ENCODE results near the gene CADM4. TPM values are rescaled to one million over a fixed set of nuclear protein-coding genes. Genes with fewer than 3 reads are reported as not detected.
"Not testable (repeated sequence)": the region's sequence is repeated elsewhere in the genome, so short reads cannot be mapped to it uniquely, and the experiment has no call there.

Gene CADM4
- polyA plus RNA-seq, 4 donors = 43.2 to 56.9 (median 54.9) TPM

GRCh38 chr19:43667126-43667875 is 27.7 kb upstream of the CADM4 start:
- DNase-seq (ENCODE audit: low read depth in 4 of 4, low spot score in 2 of 4) = no peak

- no peak for DNase-seq (ENCODE audit: low read depth in 4 of 4, low spot score in 2 of 4)
These were observed 24.4 kb upstream of the CADM4 start for GRCh38 chr19:43664018-43664417.

GRCh38 chr19:43662487-43662886 is 22.8 kb upstream of the CADM4 start:
- DNase-seq (ENCODE audit: low read depth in 4 of 4, low spot score in 2 of 4) = no peak

GRCh38 chr19:43660971-43661360 is 21.3 kb upstream of the CADM4 start:
- DNase-seq (ENCODE audit: low read depth in 4 of 4, low spot score in 2 of 4) = no peak

GRCh38 chr19:43660301-43660970 is 20.8 kb upstream of the CADM4 start:
- DNase-seq (ENCODE audit: low read depth in 4 of 4, low spot score in 2 of 4) = no peak

- no peak for DNase-seq (ENCODE audit: low read depth in 4 of 4, low spot score in 2 of 4)
These were observed 18.8 kb upstream of the CADM4 start for GRCh38 chr19:43658494-43658893.

- no peak for DNase-seq (ENCODE audit: low read depth in 4 of 4, low spot score in 2 of 4)
These were observed 18.4 kb upstream of the CADM4 start for GRCh38 chr19:43658001-43658400.

- no peak for DNase-seq (ENCODE audit: low read depth in 4 of 4, low spot score in 2 of 4)
These were observed 16.8 kb upstream of the CADM4 start for GRCh38 chr19:43656436-43656835.

- no peak for DNase-seq (ENCODE audit: low read depth in 4 of 4, low spot score in 2 of 4)
These were observed 12.9 kb upstream of the CADM4 start for GRCh38 chr19:43652546-43652874.

- DNase-seq (ENCODE audit: low read depth in 4 of 4, low spot score in 2 of 4) = no peak
These were observed 12.3 kb upstream of the CADM4 start for GRCh38 chr19:43651758-43652545.

GRCh38 chr19:43650276-43650675 is 10.6 kb upstream of the CADM4 start:
- not testable (repeated sequence) for DNase-seq (ENCODE audit: low read depth in 4 of 4, low spot score in 2 of 4)

GRCh38 chr19:43649514-43649913 is 9.9 kb upstream of the CADM4 start:
- DNase-seq (ENCODE audit: low read depth in 4 of 4, low spot score in 2 of 4) = no peak

GRCh38 chr19:43648633-43649032 is 9.0 kb upstream of the CADM4 start:
- DNase-seq (ENCODE audit: low read depth in 4 of 4, low spot score in 2 of 4) = no peak

- no peak for DNase-seq (ENCODE audit: low read depth in 4 of 4, low spot score in 2 of 4)
These were observed 4.5 kb upstream of the CADM4 start for GRCh38 chr19:43644181-43644580.

GRCh38 chr19:43643326-43643725 is 3.7 kb upstream of the CADM4 start:
- DNase-seq (ENCODE audit: low read depth in 4 of 4, low spot score in 2 of 4) = no peak

GRCh38 chr19:43642531-43642930 is 2.9 kb upstream of the CADM4 start:
- DNase-seq (ENCODE audit: low read depth in 4 of 4, low spot score in 2 of 4) = no peak

GRCh38 chr19:43641333-43641732 is 1.7 kb upstream of the CADM4 start:
- DNase-seq (ENCODE audit: low read depth in 4 of 4, low spot score in 2 of 4) = no peak

GRCh38 chr19:43640424-43640757 is 741 bp upstream of the CADM4 start:
- DNase-seq (ENCODE audit: low read depth in 4 of 4, low spot score in 2 of 4) = no peak

GRCh38 chr19:43638995-43639518 is 593 bp downstream of the CADM4 start:
- DNase-seq (ENCODE audit: low read depth in 4 of 4, low spot score in 2 of 4) = no peak

GRCh38 chr19:43638214-43638994 is 1.2 kb downstream of the CADM4 start:
- no peak for DNase-seq (ENCODE audit: low read depth in 4 of 4, low spot score in 2 of 4)

All from left renal cortex interstitium (tissue), 4 donors.